GM21825 (cell line): ENCODE data around the gene NUDT22.
A peak's percentile ranks its signal among the peaks of the same experiment; 100 is the strongest.

ENCODE experiments used
- ATAC-seq: cut with Tn5 transposase; IDR thresholded peaks from one replicate; pipeline ENCODE4 v1.9.1; 2021; ENCODE audit warnings: mild to moderate bottlenecking, moderate library complexity; ENCODE audit not compliant: unreplicated experiment

Gene NUDT22

GRCh38 chr11:64225608-64226506 lies at the start of gene NUDT22, which contains the start of gene TRPT1:
Gene NUDT22 (plus strand): TSS chr11:64226274. CDS start chr11:64226653, 379 bp downstream.
Gene TRPT1 (minus strand): TSS chr11:64226186. CDS start chr11:64225860, 326 bp downstream.
- ATAC-seq, result peak; percentile 37

- no peak for ATAC-seq
These were observed 49.3 kb upstream of the NUDT22 start for GRCh38 chr11:64176751-64177150.

GRCh38 chr11:64178203-64178602 lies 47.9 kb upstream of the NUDT22 start:
- no peak for ATAC-seq

GRCh38 chr11:64178951-64179639 lies 47.0 kb upstream of the NUDT22 start:
- ATAC-seq, result no peak

GRCh38 chr11:64180891-64181290 lies 45.2 kb upstream of the NUDT22 start:
- ATAC-seq, result no peak

GRCh38 chr11:64181506-64182411 lies 44.3 kb upstream of the NUDT22 start:
- no peak for ATAC-seq

GRCh38 chr11:64183890-64184289 lies 42.2 kb upstream of the NUDT22 start:
- ATAC-seq, result no peak

- peak; percentile 10 for ATAC-seq
These were observed 40.8 kb upstream of the NUDT22 start for GRCh38 chr11:64185175-64185692.

- peak; percentile 76 for ATAC-seq
These were observed 40.2 kb upstream of the NUDT22 start, which contains the start of gene STIP1 for GRCh38 chr11:64185693-64186491. Gene STIP1 (plus strand): TSS chr11:64186171. CDS start chr11:64186262, 91 bp downstream.

GRCh38 chr11:64186492-64187165 lies 39.4 kb upstream of the NUDT22 start:
- peak; percentile 5 for ATAC-seq

GRCh38 chr11:64192434-64192833 lies 33.6 kb upstream of the NUDT22 start:
- ATAC-seq, result no peak

GRCh38 chr11:64196626-64197025 lies 29.4 kb upstream of the NUDT22 start:
- no peak for ATAC-seq

- ATAC-seq, result no peak
These were observed 27.6 kb upstream of the NUDT22 start for GRCh38 chr11:64198511-64198910.

- ATAC-seq, result no peak
These were observed 24.5 kb upstream of the NUDT22 start for GRCh38 chr11:64201543-64201942.

GRCh38 chr11:64202992-64203391 lies 23.1 kb upstream of the NUDT22 start:
- ATAC-seq, result no peak

GRCh38 chr11:64203421-64204079 lies 22.5 kb upstream of the NUDT22 start:
- ATAC-seq, result no peak

- ATAC-seq, result no peak
These were observed 22.0 kb upstream of the NUDT22 start for GRCh38 chr11:64204080-64204440.

GRCh38 chr11:64204464-64204989 lies 21.5 kb upstream of the NUDT22 start:
- ATAC-seq, result no peak
